Islet precursor cell (in vitro differentiated cells): ENCODE results near the gene KERA.
A peak's percentile ranks its signal among the peaks of the same experiment; 100 is the strongest.
"Not testable (repeated sequence)": the region's sequence is repeated elsewhere in the genome, so short reads cannot be mapped to it uniquely, and the experiment has no call there.

Experiments used
- DNase-seq: peaks from one replicate; pipeline ENCODE4 v3.0.0-alpha.2; 2018

The KERA gene, protein sequence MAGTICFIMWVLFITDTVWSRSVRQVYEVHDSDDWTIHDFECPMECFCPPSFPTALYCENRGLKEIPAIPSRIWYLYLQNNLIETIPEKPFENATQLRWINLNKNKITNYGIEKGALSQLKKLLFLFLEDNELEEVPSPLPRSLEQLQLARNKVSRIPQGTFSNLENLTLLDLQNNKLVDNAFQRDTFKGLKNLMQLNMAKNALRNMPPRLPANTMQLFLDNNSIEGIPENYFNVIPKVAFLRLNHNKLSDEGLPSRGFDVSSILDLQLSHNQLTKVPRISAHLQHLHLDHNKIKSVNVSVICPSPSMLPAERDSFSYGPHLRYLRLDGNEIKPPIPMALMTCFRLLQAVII

DNA sequence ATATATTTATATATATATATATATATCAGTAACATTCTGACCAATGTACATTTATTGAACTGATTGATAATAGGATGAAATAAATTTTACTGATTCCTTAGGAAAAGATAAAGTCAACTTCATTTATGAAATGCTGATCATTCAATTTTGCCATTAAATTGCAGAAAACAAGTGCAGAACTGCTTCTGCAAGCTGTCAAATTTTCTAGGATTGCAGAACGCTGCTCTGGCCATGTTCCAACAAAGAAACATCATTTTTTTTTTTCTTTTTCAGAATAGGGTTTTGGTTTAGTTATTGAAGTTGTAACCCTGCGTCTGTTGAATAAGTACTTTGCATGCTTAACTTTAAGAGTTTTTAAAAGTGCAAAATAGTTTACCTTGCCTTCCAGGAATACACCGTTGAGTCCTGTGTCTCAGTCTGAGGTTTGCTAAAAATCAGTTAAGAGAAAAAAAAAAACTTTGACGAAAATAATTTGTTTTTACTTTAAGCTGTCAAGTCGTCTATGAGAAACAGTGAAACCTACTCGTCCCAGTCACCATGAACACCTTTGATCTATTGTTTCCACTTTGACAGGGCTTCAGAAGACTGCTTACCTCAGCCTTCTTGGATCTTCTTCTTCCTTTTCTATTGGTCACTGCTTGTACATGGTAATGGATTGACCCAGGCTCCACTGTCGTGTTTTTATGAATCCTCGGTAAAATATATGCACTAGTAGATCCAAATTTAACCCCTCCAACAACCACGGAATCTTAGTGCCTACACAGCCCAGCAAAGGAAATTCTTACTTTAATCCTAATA, at the start of gene KERA:
KERA (minus strand) TSS at position 657 of the 798 bp plus-strand sequence. CDS start 1,743 bp downstream, outside the sequence.
- DNase-seq: no peak

DNA sequence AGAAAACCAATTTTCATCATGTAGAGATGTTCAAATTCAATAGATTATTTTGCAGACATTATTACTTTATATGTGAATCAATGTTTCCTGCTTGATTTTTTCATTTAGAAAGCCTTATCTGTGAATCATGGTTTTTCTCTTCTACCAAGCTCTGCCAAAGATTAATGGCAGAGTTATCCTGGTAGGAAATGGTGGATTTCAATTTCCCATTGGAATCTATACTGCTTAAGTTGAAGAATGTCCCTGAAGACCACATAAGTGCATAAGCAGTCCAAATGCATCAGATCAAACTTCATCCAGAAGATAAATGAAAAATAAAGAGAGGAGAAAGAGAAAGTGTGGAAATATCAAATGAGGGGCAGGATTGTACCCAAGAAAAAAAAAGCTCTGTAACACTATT, 48.5 kb upstream of the KERA start:
- no peak for DNase-seq

DNA sequence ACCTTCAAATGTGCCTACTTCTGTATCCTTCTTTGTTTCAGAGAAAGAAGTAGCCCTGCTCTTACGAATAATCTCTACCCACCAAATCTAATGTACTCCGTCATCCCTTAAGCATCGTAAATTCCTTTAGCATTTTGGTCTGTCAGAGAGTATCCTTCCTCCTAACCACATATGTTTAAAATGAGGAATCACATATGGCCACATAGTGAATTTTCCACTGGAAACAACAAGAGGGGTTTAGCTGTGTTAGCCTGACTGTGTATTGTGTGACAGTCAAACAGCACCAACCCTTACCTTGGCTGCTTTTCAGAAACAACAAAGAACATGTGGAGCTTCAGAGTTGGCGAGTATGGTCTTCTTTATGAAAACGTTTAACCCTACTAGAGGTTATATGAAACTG, 48.0 kb upstream of the KERA start:
- no peak for DNase-seq

DNA sequence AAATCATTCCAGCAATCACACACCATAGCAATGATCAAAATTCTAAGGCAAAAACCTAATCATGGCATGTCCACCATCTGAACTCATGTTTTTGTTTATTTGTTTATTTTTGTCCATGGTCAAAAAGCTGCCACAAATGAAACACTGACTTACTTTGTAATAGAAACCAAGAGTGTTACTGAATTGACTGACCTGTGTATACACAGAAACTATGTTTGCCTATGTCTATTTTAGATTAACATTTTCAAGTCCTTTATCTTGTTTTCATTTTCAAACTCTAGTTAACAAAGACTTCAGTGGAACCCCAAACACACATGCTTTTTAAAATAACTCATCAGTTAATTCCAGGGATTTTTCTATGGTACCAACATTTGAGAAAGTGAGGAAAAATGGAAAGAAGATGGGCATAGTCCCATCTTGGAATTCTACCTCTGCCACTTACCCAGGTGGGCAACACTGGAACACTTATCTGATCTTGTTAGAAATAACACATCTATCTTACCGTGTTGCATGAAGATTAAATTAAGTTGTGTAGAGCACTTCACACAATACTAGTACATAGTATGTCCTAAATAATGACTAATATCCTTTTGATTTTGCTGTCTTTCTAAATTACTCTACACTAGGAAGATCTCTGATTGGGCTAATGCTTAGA, 47.1 kb upstream of the KERA start:
- DNase-seq: no peak

DNA sequence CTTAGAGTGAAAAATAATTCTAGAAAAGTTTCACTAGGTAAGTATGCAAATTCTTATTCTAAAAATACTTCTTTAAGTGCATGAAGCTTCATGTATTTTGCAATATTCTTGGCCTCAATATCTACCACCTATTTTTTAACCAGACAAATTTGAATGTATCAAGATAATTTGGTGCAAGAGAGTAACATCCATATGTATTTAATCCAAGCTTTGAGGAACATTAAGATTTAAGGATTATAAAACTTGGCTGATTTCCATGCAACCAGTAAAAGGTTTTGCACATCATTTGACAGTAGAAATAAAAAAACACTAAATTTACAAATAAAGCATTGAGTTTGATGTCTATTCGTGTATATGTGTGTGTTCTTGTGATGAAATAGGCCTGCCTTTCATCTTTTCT, 45.8 kb upstream of the KERA start:
- no peak for DNase-seq

DNA sequence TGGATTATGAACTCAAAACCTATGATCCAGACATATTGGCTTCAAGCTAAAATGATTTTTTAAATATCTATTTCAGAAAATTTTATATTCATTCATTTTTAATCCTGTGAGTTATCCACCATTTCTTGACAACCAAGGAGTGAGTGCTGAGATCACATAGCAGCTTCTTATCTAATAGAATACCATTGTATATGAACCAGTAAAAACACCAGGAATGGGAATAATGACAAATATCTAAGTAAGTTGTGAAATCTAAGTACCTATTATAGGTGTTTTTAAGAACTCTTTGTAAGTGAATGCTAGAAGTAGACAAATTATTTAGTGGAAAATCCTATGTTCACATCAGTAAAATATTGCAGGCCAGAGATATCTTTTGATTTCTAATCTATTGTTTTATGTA, 45.3 kb upstream of the KERA start:
- DNase-seq: no peak

DNA sequence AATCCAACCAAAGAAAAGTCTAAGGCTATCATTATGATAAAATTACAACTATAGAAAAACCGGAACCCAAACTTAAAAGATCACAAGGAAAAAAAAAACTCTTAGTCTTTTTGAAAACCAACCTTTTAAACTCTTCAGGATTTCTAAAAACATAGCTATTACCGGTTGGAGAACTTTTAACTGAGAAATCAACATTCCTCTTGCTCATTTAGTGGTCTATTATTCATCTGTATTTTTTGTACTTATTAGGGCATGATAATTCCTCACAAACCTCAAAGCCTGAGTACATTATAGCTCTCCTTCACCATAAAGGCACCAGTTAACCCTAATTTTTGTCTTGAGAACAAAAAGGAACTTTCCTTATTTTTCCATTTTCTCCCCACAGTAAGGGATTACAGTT, 43.1 kb upstream of the KERA start:
- DNase-seq: no peak

DNA sequence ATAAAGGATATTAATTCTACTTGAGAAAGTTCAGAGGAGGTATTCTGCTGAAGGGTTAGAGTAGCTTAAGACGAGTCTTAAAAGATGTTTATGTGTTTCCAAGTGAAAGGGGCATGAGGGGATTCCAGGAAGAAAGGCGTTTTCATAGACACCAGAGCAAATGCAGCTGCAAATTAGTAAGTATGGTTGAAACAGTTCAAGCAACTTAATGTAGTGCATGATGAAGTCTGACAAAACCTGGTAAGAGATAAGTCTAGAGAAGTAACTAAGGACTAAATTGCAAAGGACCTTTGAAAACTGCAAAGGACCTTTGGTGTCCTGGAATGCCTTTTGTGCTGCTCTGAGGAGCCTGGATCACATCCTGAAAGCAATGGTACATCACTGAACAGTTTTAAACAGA, 42.0 kb upstream of the KERA start:
- no peak for DNase-seq

DNA sequence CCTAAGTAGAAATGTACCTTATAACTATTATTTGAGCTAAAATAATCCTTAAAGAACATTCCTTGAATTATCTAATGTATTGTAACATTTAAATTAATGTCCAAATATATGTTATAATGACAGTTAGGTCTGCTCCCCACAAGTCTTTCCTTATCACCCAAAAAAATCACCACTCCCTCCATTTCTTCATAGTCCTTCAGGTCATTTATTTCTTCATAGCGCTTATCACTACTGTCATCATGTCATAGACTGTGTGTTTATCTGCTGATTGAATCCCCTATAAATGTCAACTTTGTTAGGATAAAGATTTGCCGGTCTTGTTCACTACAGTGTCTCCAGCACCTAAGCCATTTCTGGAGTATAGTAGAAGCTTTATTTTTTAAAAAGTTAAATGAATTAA, 41.5 kb upstream of the KERA start:
- no peak for DNase-seq

DNA sequence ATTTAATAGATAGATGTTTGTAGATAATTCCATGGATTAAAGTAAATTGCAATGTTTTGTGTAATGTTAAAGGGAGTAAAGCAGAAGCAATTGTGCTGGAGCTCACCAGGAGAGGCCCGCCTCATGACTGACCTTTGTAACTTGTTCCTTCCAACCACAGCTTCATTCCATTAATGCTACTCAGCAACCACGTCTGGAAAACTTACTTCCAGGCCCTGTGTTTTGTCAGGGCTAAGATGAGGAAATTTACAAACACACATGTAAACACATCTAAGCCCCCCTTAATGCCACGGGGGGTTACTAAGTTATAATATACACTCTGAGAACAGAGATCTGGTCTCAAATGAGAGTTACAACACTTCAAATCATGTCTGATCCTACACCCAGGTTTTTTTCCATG, 41.1 kb upstream of the KERA start:
- DNase-seq: peak; percentile 91

DNA sequence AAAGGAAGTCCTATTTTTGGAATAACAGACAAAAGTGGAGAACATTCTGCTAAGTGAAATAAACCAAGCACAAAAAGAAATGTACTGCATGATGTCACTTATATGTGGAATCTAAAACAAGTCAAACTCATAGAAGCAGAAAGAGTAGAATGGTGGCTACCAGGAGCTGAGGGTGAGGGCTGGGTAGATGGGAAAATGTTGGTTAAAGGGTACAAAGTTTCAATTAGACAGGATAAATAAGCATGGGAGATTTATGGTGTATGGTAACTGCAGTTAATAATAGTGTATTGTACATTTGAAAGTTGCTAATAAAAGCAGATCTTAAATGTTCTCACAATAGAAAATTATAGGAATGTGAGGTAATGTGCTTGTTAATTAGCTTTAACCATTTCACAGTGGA, 40.6 kb upstream of the KERA start:
- DNase-seq: no peak

DNA sequence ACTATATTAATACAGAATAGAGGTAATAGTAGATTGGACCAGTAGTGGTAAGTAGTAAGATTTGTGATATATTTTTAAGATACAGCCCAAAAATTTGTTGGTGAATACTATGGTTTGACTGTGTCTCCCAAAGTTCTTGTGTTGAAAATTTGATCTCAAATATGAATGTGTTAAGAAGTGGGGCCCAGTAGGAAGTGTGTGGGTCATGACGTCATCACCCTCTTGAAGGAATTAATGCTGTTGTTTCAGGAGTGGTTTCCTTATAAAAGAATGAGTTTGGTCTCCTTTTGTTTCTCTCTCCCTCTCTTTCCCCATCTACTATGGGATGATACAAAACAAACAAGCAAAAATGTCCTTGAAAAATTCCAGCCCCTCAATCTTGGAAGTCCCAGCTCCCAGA, 37.1 kb upstream of the KERA start:
- no peak for DNase-seq

DNA sequence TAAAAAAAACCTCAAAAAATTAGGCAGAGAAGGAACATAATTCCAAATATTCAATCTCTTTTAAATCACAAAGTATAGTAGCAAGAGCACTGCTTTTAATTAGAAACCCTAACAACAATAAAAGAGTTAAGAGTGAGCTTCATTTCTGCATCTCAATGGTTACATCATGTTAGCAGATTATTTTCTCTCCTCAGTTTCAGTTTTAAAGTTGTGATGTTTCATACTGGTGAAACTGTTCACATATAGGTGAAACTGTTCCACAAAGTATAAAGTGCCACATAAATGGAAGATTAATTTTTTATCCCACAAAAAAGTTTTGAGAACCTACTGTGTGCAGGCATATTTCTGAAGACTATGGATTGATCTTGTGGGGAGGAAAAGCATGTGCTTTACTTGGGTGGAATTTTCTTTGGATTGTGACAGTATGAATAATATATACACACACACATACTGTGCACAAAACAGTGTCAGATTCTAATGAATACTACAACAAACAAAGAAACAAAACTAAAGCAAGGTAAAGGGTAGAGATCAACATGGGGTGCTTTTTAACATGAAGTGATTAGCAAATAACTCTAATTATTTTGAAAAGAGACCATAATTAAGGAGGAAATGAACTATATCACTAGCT, 36.3 kb upstream of the KERA start:
- DNase-seq: no peak

DNA sequence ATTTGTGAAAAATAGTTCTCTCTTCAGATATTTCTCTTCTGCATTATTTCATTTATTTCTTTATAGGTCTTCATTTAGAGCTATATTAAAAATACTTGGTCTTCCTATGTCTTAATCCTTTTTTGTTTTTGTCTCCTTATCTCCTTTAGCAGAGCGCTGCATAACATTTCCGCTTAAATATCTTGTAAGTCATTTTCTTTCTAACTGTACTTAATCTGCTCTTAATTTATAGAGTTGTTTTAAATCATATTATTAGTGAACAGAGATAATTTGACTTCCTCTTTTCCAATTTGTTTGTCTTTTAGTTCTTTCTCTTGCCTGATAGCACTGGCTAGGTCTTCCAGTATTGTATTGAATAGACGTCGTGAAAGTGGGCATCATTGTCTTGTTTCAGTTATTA, 35.5 kb upstream of the KERA start:
- no peak for DNase-seq

DNA sequence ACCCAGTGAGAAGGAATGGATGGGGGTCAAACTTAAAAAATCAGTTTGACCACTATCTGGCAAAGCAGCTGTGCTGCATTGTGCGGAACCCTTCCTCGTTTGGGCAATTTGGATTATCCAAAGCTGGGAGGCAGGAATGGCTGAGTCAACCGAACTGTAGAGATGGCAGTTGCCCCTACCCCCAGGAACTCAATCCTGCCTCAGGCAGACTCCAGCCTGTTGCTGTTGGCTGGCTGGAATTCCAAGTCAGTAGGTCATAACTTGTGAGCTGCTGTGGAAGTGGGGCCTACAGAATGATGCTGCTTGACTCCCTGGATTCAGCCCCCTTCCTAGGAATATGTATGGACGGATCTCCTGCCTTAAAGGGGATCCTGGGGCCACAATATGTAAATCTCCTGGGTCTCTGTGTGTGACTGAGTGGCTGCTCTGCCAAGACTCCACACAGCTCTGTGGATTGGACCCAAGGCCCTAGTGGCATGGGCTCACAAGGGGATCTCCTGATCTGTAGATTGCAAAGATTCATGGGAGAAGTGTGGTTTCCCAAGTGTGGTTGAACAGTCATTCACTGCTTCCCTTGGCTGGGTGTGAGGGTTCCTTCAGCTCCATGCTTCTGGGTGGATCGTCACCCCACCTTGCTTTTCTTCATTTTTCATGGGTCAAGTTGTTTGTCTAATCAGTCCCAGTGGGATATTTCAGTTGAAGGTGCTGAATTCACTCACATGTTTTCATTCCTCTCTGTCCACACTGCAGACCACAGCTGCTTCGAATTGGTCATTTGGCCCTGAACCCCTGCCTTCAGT, 34.3 kb upstream of the KERA start:
- DNase-seq: peak; percentile 86

DNA sequence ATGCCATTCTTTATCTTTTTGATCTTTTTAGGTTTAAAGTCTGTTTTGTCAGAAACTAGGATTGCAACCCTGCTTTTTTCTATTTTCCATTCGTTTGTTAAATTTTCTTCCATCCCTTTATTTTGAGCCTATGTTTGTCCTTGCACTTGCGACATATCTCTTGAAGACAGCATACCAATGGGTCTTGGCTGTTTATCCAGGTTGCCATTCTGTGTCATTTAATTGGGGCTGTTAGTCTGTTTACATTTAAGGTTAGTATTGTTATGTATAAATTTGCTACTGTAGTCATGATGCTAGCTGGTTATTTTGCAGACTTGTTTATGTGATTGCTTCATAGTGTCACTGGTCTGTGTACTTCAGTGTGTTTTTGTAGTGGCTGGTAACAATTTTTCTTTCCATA, 32.1 kb upstream of the KERA start:
- not testable (repeated sequence) for DNase-seq

DNA sequence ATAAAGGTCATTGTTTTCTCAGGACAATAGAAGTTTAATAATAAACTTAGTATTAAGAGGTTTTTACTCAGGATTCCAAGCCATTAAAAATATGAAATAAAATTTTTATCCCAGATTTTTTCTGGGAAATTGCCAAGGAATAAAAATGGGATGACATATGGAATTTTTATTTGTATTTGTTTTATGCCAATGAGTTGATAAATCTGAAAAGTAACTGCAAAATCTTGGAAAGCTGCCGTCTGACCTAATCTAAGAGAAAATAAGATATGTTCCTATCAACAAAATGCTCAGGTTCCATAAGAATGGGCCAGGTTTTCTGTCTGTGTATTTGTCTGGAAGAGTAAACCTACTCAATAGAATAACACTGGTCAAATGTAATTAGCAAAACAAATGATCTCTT, 22.2 kb upstream of the KERA start:
- no peak for DNase-seq

DNA sequence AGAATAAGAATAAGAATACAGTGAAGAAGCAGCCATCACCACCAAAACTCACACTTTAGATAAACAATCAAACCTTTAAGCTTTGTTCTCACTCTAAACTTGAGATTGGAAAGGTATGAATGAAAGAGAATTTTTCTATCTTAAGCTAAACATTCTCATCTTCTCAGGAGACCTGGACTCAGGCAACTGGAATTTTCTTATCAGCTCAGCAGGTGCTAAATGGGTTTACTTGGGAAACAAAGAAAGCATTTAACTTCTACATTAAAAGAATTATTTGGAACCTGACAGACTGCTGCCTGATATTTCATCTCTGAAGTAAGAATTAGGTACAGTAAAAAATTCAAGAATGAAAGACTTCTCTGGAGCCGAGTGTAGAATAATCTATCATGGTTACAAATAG, 20.7 kb upstream of the KERA start:
- no peak for DNase-seq

DNA sequence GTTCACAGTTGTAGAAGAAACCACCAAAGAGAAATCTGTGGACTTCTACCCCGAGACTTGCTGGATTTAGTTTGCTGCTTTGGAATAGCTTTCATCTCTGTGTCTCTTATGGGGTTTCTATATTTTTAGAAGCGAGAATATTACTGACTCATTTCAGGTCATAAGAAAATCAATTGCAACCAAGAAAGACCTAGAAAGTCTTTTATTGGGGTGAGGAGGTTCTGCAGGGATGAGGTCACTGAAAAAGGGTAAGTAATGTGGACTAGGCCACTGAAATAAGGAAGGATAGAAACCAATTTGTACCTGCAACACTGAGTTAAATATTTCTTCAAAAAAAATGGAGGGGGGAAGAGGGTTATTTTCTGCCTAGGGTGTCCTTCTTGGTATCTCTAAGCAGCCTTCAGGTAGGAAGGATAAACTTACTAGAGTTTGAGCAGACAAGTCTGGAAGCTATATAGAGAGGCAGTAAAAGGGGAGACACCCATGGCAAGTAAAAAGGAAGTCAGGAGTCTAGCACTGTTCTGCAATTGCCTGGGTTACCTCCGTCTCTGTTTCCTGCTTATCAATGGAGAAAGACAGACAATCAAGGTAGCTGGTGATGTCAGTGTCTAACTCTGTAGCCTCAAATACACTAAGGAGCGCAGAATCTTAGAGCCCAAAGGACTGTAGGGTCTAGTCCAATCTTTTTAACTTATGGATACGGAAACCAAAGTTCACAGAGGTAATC, 19.6 kb upstream of the KERA start:
- no peak for DNase-seq

DNA sequence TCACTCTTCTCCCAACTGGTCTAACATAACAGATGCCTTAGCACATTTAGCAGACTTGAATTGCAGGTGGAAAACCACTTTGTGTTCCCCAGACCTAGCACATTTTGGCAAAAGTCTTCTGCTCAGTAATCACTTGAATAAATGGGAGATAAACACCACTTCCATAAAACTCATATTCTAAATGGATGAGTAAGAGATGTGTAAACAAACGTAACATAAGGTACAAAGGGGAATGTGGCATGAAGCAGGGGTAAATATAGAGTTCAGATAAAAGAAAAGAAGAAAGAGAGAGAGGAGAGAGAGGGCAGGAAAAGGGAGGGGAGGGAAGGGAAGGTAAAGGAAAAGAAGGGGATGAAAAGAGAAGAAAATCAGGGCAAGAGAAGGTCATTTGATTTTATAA, 17.0 kb upstream of the KERA start:
- DNase-seq: no peak

DNA sequence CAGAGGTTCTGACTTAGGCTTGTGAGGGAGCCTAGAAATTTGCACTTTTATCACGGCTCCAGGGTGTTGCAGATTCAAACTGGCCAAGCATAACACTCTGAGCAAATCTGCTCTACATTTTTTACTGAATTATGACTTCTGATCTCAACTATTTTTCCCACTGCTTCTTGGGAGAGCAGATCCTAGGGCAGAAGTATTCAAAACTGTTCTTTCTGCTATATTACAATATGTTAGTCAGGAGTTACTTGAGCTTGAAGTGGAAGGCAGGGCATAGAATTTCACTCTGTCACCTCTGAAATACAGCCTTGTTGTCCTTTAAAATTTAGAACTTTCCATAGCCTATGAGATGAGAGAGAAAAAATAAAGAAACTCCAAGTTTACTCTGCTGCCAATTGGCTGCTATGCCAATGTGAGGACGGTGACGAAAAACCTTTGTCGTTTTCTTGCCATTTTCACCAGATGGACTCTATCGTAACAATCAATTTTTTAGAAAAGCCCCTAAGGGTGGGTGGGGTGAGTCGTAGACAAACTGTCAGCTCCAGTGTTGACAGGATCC, 16.4 kb upstream of the KERA start:
- no peak for DNase-seq

DNA sequence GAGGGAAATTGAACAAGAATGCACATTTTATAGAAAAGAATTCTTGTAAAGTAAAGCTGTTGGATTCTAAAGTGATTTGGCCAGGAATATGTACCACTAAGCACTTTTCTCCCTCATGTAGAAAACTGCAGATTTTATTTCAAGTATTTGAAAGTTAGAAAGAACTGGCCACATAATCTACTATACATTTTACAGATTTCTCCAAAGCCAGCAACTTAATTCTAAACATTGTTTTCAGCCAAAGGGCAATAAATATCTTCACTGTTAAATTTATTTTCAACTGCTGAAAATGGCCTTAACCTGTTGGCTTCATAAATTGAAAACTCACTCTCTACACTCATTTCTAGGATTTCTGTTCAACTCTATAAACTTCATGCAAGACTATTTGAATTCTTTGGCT, 15.6 kb upstream of the KERA start:
- DNase-seq: no peak
